HepG2 (cell line): ENCODE results near the gene TRPT1. TPM values are rescaled to one million over a fixed set of nuclear protein-coding genes. Genes with fewer than 3 reads are reported as not detected.

ENCODE experiments used
- CHCHD3 ChIP-seq: sonication (generic); formaldehyde crosslinking; IDR thresholded peaks from 2 replicates; pipeline ENCODE4 v1.8.0; 2022; ENCODE audit warnings: mild to moderate bottlenecking, missing genetic modification reagents, moderate library complexity
- IRF2 ChIP-seq: IDR thresholded peaks from 2 replicates; pipeline ENCODE4 v1.6.1; 2018; ENCODE audit warnings: missing genetic modification reagents, missing compliant biosample characterization
- KLF13 ChIP-seq: sonication (generic); formaldehyde crosslinking; IDR thresholded peaks from 2 replicates; pipeline ENCODE4 v1.4.0; 2020; ENCODE audit warnings: mild to moderate bottlenecking, missing genetic modification reagents
- MED13 ChIP-seq: sonication (generic); formaldehyde crosslinking; IDR thresholded peaks from 2 replicates; pipeline ENCODE4 v1.5.0; 2020; ENCODE audit warnings: missing genetic modification reagents
- SIX4 ChIP-seq: sonication (generic); formaldehyde crosslinking; IDR thresholded peaks from 2 replicates; pipeline ENCODE4 v1.4.0; 2020; ENCODE audit warnings: missing genetic modification reagents
- SOX6 ChIP-seq, 2 experiments: fragments of 450-650 bp in 1 of 2; sonication (generic) in 1 of 2; formaldehyde crosslinking in 1 of 2; IDR thresholded peaks; 2 replicates each; pipeline versions ENCODE4 v1.4.0 to v1.6.1; 2017 to 2020; ENCODE audit warnings: antibody characterized with exemption in 1 of 2, mild to moderate bottlenecking in 1 of 2, missing genetic modification reagents in 1 of 2
- SP4 ChIP-seq: sonication (generic); formaldehyde crosslinking; IDR thresholded peaks from 2 replicates; pipeline ENCODE4 v1.8.1; 2023; ENCODE audit warnings: mild to moderate bottlenecking, missing genetic modification reagents
- TOE1 ChIP-seq: sonication (generic); formaldehyde crosslinking; IDR thresholded peaks from 2 replicates; pipeline ENCODE4 v1.4.0; 2020; ENCODE audit warnings: mild to moderate bottlenecking, missing genetic modification reagents
- ZC3H13 ChIP-seq: sonication (generic); formaldehyde crosslinking; IDR thresholded peaks from 2 replicates; pipeline ENCODE4 v1.8.1; 2023; ENCODE audit warnings: mild to moderate bottlenecking, missing genetic modification reagents, moderate library complexity
- ZFX ChIP-seq: sonication (generic); formaldehyde crosslinking; IDR thresholded peaks from 2 replicates; pipeline ENCODE4 v1.4.0; 2020; ENCODE audit warnings: mild to moderate bottlenecking, low read depth, missing genetic modification reagents, moderate library complexity
- ZIK1 ChIP-seq: sonication (generic); formaldehyde crosslinking; IDR thresholded peaks from 2 replicates; pipeline ENCODE4 v1.5.0; 2020; ENCODE audit warnings: mild to moderate bottlenecking, low read depth, missing genetic modification reagents, borderline replicate concordance
- ZMAT3 ChIP-seq: sonication (generic); formaldehyde crosslinking; conservative IDR thresholded peaks from 2 replicates; pipeline ENCODE4 v1.7.0; 2021; ENCODE audit warnings: missing genetic modification reagents
- ZNF335 ChIP-seq: sonication (generic); formaldehyde crosslinking; IDR thresholded peaks from 2 replicates; pipeline ENCODE4 v1.4.0; 2020; ENCODE audit warnings: missing genetic modification reagents
- ZNF776 ChIP-seq: sonication (generic); formaldehyde crosslinking; IDR thresholded peaks from 2 replicates; pipeline ENCODE4 v1.4.0; 2020; ENCODE audit warnings: mild to moderate bottlenecking, missing genetic modification reagents
- ZSCAN9 ChIP-seq: IDR thresholded peaks from 2 replicates; pipeline ENCODE4 v1.6.1; 2016; ENCODE audit warnings: borderline replicate concordance
- polyA plus RNA-seq, 8 experiments: library from polyadenylated mRNA; depleted of rRNA in 3 of 8; stranded (reverse) in 7 of 8; unstranded in 1 of 8; fragments of >200 nt; fragmentation: Illumina TruSeq in 4 of 8; extraction: Trizol in 4 of 8; gene quantifications; 2 replicates each; pipeline versions ENCODE4 v1.2.1 to v1.2.3, GENCODE V29; 2011 to 2016; ENCODE audit warnings: low read depth in 4 of 8, missing spikeins in 1 of 8, mixed read lengths in 1 of 8; ENCODE audit not compliant: insufficient read depth in 1 of 8
- total RNA-seq, 5 experiments: library from RNA; depleted of rRNA; stranded (reverse); fragments of >200 nt; fragmentation: Illumina TruSeq; extraction: Trizol; gene quantifications; 2 replicates each; pipeline ENCODE4 v1.2.3, GENCODE V29; 2016; ENCODE audit warnings: low read depth in 1 of 5
- TF ChIP-seq, protein P1 (sequence below): sonication (generic); formaldehyde crosslinking; conservative IDR thresholded peaks from 2 replicates; pipeline ENCODE4 v1.8.0; 2022; ENCODE audit warnings: mild to moderate bottlenecking, moderate library complexity, missing genetic modification reagents
- TF ChIP-seq, protein P2 (sequence below): sonication (generic); formaldehyde crosslinking; IDR thresholded peaks from 2 replicates; pipeline ENCODE4 v1.4.0; 2020; ENCODE audit warnings: mild to moderate bottlenecking, missing genetic modification reagents, borderline replicate concordance
- TF ChIP-seq, protein P3 (sequence below), 2 experiments: fragments of 450-650 bp in 1 of 2; sonication (generic) in 1 of 2; formaldehyde crosslinking in 1 of 2; IDR thresholded peaks; 2 replicates each; pipeline versions ENCODE4 v1.6.1 to v1.8.0; 2016 to 2022; ENCODE audit warnings: antibody characterized with exemption in 1 of 2, mild to moderate bottlenecking in 1 of 2, missing genetic modification reagents in 1 of 2

Gene TRPT1
- total and polyA plus RNA-seq, 2 of the 13 experiments (the other 11 are each of a cell fraction or from before 2014, with no cell fraction given), result 24.8 to 40.7 TPM

DNA sequence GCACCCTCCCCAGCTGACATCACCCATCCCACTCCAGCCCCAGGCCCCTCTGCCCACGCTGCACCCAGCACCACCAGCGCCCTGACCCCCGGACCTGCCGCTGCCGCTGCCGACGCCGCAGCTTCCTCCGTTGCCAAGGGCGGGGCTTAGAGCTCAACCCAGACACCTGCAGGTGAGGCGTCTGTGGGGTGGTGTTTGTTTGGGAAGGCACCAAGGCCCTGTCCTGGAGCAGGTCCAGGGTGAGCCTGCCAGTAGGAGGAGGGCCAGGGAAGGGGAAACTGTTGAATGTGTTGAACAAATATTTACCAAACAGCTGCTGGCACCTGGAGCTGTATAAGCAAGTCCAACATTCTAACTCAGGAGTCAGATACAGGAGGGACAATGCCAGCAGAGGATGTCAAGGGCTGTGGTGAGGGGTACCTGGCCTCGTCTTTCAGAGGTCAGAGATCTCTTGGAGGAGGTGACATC is 11.5 kb upstream of the TRPT1 start (continued):
- TF ChIP-seq, protein P1, sequence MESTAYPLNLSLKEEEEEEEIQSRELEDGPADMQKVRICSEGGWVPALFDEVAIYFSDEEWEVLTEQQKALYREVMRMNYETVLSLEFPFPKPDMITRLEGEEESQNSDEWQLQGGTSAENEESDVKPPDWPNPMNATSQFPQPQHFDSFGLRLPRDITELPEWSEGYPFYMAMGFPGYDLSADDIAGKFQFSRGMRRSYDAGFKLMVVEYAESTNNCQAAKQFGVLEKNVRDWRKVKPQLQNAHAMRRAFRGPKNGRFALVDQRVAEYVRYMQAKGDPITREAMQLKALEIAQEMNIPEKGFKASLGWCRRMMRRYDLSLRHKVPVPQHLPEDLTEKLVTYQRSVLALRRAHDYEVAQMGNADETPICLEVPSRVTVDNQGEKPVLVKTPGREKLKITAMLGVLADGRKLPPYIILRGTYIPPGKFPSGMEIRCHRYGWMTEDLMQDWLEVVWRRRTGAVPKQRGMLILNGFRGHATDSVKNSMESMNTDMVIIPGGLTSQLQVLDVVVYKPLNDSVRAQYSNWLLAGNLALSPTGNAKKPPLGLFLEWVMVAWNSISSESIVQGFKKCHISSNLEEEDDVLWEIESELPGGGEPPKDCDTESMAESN (CRISPR knock-in tag), result peak; percentile 38; the same call in 1 of the 2 replicates
- TF ChIP-seq IRF2 (CRISPR knock-in tag), result peak; percentile 54; the same call in 1 of the 2 replicates
- TF ChIP-seq MED13 (CRISPR knock-in tag), result no peak
- peak; percentile 79 for TF ChIP-seq ZC3H13 (CRISPR knock-in tag)
- TF ChIP-seq SOX6 (IDR thresholded peaks at IDR 0.05), result no peak
- peak; percentile 80 for TF ChIP-seq SOX6 (CRISPR knock-in tag; IDR thresholded peaks at IDR 0.05)
- peak; percentile 72 for TF ChIP-seq ZFX (CRISPR knock-in tag)
- 0 out of 2 replicates have a peak, but pooled peaks have one; percentile 35 for TF ChIP-seq SP4 (CRISPR knock-in tag)
- no peak for TF ChIP-seq ZIK1 (CRISPR knock-in tag)
- TF ChIP-seq, protein P2, sequence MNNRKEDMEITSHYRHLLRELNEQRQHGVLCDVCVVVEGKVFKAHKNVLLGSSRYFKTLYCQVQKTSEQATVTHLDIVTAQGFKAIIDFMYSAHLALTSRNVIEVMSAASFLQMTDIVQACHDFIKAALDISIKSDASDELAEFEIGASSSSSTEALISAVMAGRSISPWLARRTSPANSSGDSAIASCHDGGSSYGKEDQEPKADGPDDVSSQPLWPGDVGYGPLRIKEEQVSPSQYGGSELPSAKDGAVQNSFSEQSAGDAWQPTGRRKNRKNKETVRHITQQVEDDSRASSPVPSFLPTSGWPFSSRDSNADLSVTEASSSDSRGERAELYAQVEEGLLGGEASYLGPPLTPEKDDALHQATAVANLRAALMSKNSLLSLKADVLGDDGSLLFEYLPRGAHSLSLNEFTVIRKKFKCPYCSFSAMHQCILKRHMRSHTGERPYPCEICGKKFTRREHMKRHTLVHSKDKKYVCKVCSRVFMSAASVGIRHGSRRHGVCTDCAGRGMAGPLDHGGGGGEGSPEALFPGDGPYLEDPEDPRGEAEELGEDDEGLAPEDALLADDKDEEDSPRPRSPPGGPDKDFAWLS (CRISPR knock-in tag), result no peak
- TF ChIP-seq, protein P3, sequence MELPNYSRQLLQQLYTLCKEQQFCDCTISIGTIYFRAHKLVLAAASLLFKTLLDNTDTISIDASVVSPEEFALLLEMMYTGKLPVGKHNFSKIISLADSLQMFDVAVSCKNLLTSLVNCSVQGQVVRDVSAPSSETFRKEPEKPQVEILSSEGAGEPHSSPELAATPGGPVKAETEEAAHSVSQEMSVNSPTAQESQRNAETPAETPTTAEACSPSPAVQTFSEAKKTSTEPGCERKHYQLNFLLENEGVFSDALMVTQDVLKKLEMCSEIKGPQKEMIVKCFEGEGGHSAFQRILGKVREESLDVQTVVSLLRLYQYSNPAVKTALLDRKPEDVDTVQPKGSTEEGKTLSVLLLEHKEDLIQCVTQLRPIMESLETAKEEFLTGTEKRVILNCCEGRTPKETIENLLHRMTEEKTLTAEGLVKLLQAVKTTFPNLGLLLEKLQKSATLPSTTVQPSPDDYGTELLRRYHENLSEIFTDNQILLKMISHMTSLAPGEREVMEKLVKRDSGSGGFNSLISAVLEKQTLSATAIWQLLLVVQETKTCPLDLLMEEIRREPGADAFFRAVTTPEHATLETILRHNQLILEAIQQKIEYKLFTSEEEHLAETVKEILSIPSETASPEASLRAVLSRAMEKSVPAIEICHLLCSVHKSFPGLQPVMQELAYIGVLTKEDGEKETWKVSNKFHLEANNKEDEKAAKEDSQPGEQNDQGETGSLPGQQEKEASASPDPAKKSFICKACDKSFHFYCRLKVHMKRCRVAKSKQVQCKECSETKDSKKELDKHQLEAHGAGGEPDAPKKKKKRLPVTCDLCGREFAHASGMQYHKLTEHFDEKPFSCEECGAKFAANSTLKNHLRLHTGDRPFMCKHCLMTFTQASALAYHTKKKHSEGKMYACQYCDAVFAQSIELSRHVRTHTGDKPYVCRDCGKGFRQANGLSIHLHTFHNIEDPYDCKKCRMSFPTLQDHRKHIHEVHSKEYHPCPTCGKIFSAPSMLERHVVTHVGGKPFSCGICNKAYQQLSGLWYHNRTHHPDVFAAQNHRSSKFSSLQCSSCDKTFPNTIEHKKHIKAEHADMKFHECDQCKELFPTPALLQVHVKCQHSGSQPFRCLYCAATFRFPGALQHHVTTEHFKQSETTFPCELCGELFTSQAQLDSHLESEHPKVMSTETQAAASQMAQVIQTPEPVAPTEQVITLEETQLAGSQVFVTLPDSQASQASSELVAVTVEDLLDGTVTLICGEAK (IDR thresholded peaks at IDR 0.05), result no peak
- TF ChIP-seq, protein P3 (CRISPR knock-in tag; IDR thresholded peaks at IDR 0.05), result no peak
- TF ChIP-seq ZNF776 (CRISPR knock-in tag), result no peak
- no peak for TF ChIP-seq ZNF335
- 0 out of 2 replicates have a peak, but pooled peaks have one; percentile 43 for TF ChIP-seq ZMAT3 (CRISPR knock-in tag)
- no peak for TF ChIP-seq CHCHD3 (CRISPR knock-in tag)
- TF ChIP-seq ZSCAN9 (CRISPR knock-in tag), result peak; percentile 18
- no peak for TF ChIP-seq SIX4 (CRISPR knock-in tag)
- TF ChIP-seq TOE1, result no peak
- no peak for TF ChIP-seq KLF13 (CRISPR knock-in tag)
